ENCODE data around the gene RALGDS.
"Not testable (repeated sequence)": the region's sequence is repeated elsewhere in the genome, so short reads cannot be mapped to it uniquely, and the experiment has no call there.

RALGDS gene

GRCh38 chr9:133064241-133065069 lies 56.6 kb downstream of the RALGDS start:
- no peak for DNase-seq

GRCh38 chr9:133063500-133064231 lies 57.4 kb downstream of the RALGDS start:
- DNase-seq, result no peak

DNA sequence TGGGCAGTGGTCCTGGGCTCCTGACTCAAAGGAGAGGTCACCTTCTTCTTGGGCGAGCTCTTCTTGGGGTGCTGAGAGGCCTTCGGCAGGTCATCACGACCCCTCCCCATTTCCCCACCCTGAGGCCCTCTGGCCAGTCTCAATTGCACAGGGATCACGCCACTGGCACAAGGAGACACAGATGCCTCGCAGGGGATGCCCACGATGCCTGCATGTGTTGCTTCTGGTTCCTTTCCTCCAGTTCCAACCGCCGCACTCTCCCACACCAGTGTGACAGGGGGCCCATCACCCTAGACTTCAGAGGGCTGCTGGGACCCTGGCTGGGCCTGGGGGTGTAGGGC lies 57.9 kb downstream of the RALGDS start:
- DNase-seq, result no peak

DNA sequence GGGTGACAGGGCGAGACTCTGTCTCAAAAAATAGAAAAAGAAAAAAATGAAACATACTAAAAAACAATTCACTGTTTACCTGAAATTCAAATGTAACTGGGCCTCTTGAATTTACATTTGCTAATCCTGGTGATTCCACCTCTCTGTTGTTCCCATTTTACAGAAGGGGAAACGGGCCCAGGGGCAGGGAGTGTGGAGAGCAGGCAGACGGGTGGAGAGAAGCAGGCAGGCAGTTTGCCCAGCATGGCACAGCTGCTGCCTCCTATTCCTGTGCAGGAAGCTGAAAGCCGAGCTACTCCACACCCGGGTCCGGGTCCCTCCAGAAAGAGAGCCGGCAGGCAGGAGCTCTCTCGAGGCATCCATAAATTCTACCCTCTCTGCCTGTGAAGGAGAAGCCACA lies 58.5 kb downstream of the RALGDS start:
- DNase-seq, result not testable (repeated sequence)

GRCh38 chr9:133061764-133062145 lies 59.3 kb downstream of the RALGDS start, which contains the start of gene CEL:
Gene CEL, plus strand, starts transcription at chr9:133061981. Its CDS starts 22 bp downstream, at chr9:133062003.
- DNase-seq, result not testable (repeated sequence)

GRCh38 chr9:133061019-133061763 lies 59.8 kb downstream of the RALGDS start:
- not testable (repeated sequence) for DNase-seq

- DNase-seq, result no peak
Observed at GRCh38 chr9:133060417-133060841, 60.6 kb downstream of the RALGDS start.

- DNase-seq, result no peak
Observed at GRCh38 chr9:133059623-133060022, 61.4 kb downstream of the RALGDS start.

- DNase-seq, result no peak
Observed at GRCh38 chr9:133058550-133059320, 62.3 kb downstream of the RALGDS start.

DNA sequence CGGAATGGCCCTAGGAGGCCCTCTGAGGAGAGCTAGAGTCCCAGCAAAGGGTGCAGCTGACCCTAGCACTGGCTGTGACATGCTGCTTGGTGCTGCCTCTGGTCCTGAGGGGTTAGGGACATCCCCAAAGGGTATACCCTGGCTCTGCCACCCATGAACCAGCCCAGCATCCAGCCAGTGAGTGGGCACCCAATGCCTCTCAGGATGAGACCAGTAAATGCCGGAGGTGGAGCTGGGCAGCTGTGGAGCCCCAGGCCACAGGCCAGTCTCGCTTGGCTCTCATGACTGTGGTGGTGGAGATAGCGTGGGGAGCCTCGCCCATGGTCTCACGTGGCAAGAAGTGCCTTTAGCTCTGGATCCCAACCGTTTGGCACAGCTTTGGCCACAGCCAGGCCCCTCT lies 63.0 kb downstream of the RALGDS start:
- no peak for DNase-seq

- no peak for DNase-seq
Observed at GRCh38 chr9:133057553-133057952, 63.5 kb downstream of the RALGDS start.

GRCh38 chr9:133057006-133057405 lies 64.0 kb downstream of the RALGDS start:
- DNase-seq, result no peak

DNA sequence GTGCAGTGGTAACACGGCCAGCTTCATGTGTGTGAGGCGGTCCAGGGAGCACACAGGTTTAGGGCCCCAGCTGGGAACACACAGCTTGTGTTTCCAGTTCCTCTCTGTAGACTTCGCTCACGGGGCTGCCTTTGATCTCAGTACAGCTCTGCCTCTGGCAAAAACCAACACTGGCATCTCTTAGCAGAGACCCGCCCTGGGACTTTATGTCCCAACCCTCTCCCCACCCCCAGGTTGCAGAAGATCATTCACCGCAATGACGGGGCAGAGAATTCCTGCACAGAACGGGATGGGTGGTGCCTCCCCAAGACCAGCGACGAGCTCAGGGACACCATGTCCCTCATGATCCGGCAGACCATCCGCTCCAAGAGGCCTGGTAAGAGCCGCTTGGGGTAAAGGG lies 64.5 kb downstream of the RALGDS start:
- DNase-seq, result no peak

GRCh38 chr9:133055788-133056420 lies 65.1 kb downstream of the RALGDS start:
- no peak for DNase-seq

DNA sequence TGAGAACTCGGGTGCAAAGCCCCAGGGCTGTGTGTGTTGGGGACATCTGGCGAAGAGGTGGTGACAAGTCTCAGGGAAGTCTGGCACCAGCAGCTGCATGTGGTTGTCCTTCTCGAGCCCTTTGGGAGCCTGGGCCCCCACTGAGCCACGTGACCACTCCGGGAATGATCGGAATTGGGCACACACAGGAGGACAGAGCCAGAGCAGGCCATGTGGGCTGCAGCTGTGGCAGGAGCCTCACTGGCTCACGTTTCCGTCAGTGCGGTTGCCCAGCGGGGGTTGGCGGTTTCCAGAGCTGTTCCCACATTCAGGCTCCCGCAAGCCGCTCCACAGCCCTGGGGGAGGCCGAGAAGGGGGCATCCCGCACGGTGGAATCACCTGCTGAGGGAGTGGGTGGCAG lies 66.1 kb downstream of the RALGDS start:
- no peak for DNase-seq

DNA sequence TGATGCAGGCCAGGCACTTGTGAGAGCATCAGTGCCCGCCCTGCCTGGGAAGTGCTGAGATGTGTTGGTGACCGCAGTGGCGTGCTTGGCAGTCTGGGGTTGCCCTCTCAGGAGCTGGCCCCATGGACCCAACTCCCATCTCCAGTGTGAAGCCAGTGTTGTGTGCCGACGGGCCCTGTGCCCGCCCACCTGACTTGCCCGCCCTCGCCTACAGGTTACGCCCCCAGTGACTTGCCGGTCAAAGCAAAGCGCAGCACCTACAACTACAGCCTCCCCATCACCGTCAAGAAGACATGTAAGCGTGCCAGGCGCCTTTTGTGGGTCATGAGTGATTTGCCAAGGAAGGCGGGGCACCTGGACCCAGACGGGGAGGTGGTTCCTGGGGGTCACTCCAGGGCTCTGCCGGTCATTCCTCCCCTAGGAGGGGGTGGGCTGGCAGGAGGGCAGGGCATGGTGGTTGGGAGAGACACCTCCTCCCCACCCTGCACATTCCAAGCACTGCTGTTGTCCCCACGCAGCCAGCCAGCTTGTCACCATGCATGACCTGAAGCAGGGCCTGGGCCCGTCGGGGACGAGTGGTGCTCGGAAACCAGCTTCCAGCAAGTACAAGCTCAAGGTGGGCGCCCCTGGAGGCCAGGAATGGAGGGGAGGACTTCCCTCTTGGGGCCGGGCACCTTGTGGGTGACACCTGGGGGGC lies 66.7 kb downstream of the RALGDS start:
- no peak for DNase-seq

- DNase-seq, result no peak
Observed at GRCh38 chr9:133051966-133052539, 69.0 kb downstream of the RALGDS start.

DNA sequence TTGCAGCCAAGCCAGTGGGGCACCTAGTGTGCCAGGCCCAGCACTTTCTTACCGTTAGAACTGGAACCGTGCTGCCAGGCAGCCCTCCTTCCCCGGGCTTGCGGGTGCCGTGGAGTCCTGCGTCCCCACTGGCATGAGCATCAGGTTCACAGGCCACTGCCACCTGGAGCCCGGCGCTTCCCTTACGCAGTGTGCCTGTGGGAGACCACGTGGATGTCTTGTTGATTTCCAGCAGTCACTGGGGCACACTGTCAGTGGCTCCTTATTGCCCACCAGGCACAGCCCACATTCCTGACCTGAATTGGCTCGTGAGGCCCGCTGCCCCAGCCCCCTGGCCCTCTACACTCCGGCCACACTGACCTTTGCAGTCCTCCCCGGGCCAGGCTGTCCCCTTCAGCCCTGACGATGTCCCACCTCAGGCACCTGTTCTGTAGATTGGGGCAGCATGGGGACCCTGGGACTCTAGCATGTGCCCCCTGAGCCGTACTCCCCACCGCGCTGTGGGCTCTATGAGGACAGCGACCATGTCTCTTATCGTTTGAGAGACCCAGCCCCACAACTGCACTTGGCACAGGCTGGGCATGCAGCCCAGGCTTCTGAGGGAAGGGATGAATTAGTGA lies 69.6 kb downstream of the RALGDS start:
- no peak for DNase-seq

- no peak for DNase-seq
Observed at GRCh38 chr9:133050781-133051180, 70.3 kb downstream of the RALGDS start.

DNA sequence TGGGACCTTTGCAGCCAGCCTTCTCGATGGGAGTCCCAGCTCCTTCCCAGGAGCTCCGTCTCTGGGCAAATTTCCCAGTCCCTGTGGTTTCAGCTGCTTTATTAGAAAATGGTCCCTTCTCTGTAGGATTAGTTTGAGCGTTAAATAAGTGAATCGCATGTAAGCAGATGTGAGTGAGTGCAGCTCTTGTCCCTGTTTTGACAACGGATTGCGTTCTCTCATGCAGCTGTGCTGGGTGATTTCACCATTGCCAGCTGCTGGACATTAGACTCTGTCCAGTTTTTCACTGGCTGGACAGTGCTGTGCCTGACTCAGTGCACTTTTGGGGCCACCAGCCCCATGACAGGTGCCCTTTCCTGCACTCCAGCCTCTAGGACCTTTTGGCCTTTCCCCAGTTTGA lies 70.9 kb downstream of the RALGDS start:
- no peak for DNase-seq

- no peak for DNase-seq
Observed at GRCh38 chr9:133049043-133049442, 72.0 kb downstream of the RALGDS start.

Data from activated gamma-delta T cell (primary cell).